Effector CD4-positive, alpha-beta T cell (primary cell): ENCODE data around the gene GPR61.

Source experiments
- DNase-seq: peaks from one replicate; pipeline ENCODE4 v3.0.0-alpha.2; 2020

The GPR61 gene

DNA sequence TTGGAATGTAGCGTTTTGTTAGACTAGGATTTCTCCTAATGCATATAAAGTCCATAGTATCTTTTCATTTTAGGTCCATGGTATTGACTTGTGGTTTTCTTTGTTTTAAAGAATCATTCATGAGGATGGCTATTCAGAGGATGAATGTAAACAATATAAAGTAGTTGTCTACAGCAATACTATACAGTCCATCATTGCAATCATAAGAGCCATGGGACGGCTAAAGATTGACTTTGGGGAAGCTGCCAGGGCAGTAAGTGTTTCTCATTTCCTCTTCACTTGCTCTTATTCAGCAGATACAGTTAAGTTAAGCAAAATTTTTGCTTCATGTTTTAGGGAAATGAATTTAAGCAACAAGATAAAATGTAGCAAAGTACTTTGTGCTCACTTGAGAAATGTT, 34.1 kb downstream of the GPR61 start:
- DNase-seq: no peak

DNA sequence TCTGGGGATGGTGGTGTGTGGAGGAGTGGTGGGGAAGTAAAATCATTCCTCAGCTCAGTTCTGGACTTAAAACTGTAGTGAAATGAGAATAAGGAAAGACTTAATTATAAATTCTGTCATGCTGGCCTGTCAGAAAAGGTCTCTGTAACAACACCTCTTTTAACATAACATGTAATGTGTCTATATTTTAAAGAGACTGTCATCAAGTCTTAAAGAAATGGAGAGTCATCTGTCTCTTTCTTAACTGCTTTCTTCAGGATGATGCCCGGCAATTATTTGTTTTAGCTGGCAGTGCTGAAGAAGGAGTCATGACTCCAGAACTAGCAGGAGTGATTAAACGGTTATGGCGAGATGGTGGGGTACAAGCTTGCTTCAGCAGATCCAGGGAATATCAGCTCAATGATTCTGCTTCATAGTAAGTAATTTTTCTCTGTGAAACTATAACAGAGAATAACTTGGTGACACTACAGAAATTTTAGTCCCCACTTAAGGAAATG, 39.3 kb downstream of the GPR61 start:
- DNase-seq: no peak

DNA sequence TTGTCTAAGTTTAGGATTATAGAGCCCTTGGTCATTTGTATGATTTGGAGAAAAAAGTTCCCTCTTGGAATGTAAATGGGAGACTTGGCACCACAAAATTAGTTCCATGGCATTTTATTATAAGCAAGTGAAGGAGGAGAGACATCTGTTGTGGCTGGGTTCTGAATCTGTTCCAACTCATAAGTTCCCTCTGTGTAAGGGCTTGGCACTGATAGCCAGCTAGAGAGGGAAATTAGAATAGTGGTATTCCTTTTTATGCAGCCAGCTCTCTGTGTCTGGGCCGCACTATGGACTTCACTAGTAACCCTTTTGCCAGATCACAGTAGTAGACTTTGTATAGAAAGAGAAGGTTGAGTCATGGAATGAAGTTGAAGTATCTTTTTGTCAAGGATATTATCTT, 39.8 kb downstream of the GPR61 start:
- DNase-seq: no peak

DNA sequence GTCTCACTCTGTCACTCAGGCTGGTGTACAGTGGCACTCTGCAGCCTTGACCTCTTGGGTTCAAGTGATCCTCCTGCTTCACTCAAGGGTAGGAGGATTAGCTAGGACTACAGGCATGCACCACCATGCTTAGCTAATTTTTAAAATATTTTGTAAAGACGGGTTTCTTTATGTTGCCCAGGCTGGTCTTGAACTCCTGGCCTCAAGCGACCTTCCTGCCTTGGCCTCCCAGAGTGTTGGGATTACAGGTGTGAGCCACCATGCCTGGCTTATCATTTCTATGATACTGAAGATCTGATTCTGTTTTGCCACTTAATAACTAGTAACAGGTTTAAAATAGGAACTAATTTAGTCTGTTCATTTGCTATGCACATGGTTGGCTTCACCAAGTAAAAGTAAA, 42.3 kb downstream of the GPR61 start:
- no peak for DNase-seq

GRCh38 chr1:109584766-109585165, 45.1 kb downstream of the GPR61 start:
- DNase-seq: no peak

DNA sequence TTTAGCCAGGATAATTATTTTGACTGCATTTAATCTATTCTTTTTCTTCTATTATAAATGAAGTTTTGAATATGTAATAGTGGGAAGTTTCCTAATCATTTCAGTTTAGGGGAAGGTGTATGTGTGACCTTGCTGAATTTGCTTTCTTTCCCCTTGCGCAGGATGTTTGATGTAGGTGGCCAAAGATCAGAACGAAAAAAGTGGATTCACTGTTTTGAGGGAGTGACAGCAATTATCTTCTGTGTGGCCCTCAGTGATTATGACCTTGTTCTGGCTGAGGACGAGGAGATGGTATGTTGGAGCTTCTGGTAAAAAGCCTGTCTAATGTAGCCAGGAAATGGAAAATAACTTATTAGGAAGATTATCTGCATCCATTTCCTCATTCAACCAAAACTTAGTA, 46.4 kb downstream of the GPR61 start:
- DNase-seq: no peak

- no peak for DNase-seq
Observed at GRCh38 chr1:109589177-109589576, 49.5 kb downstream of the GPR61 start.

GRCh38 chr1:109589679-109590078, 50.0 kb downstream of the GPR61 start:
- no peak for DNase-seq

GRCh38 chr1:109592916-109593315, 53.2 kb downstream of the GPR61 start:
- no peak for DNase-seq

DNA sequence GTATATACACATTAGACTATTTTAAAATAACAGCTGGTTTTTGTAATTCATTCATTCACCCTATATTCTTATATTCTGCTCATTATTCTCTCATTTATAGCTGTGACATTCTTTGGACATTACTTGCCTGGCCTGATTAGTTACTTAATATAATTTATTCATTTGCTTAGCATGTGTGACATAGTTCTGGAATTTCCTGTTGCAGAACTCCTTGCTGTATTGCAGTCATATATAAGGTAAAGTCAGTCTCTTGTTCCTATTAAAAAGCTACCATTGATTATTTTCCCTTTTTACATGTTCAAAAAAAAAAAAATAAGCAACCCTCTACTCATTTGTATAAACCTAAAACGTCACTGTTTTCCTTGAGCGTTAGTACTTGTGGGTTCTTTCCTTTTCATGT, 55.9 kb downstream of the GPR61 start:
- DNase-seq: no peak
